Activated naive CD8-positive, alpha-beta T cell treated with anti-CD3 and anti-CD28 coated beads for 36 hours (primary cell): ENCODE results near the gene CDK19. TPM values are rescaled to one million over a fixed set of nuclear protein-coding genes. Genes with fewer than 3 reads are reported as not detected.

Source experiments
- DNase-seq: peaks from one replicate; pipeline ENCODE4 v3.0.0; 2021
- H3K27ac Mint-ChIP-seq: one replicate; pipeline ENCODE4 v1.8.0; 2022; ENCODE audit warnings: mild to moderate bottlenecking, moderate library complexity, mixed read lengths
- H3K27me3 Mint-ChIP-seq: one replicate; pipeline ENCODE4 v1.8.0; 2022; ENCODE audit warnings: mild to moderate bottlenecking, mixed read lengths
- H3K36me3 Mint-ChIP-seq: one replicate; pipeline ENCODE4 v1.8.0; 2021; ENCODE audit warnings: mild to moderate bottlenecking, mixed read lengths
- H3K4me1 Mint-ChIP-seq: one replicate; pipeline ENCODE4 v1.8.0; 2021; ENCODE audit warnings: mixed read lengths
- H3K4me3 Mint-ChIP-seq: one replicate; pipeline ENCODE4 v1.8.0; 2022; ENCODE audit warnings: mild to moderate bottlenecking, moderate library complexity, mixed read lengths
- H3K9me3 Mint-ChIP-seq: one replicate; pipeline ENCODE4 v1.8.0; 2022; ENCODE audit warnings: mixed read lengths
- total RNA-seq, 2 experiments: library from RNA; stranded (reverse); gene quantifications; one replicate each; pipeline ENCODE4 v1.2.3, GENCODE V29; 2021

CDK19 gene
- total RNA-seq, 2 experiments from 2014 or later: 8.8 to 9.2 TPM

- no peaks in the 10 kb centered on the region for H3K9me3 Mint-ChIP-seq
- H3K4me3 Mint-ChIP-seq: no peak overlapping the region
- peaks cover 2% of the 10 kb centered on the region for H3K4me1 Mint-ChIP-seq
- no peak for DNase-seq
- no peak overlapping the region for H3K27ac Mint-ChIP-seq
- H3K36me3 Mint-ChIP-seq: no peaks in the 10 kb centered on the region
- no peaks in the 10 kb centered on the region for H3K27me3 Mint-ChIP-seq
Observed at GRCh38 chr6:110654096-110654820, 161.0 kb downstream of the CDK19 start.

- no peaks in the 10 kb centered on the region for H3K36me3 Mint-ChIP-seq
- H3K27ac Mint-ChIP-seq: no peak overlapping the region
- no peak for DNase-seq
- H3K9me3 Mint-ChIP-seq: no peaks in the 10 kb centered on the region
- peaks cover 2% of the 10 kb centered on the region for H3K4me1 Mint-ChIP-seq
- no peak overlapping the region for H3K4me3 Mint-ChIP-seq
- H3K27me3 Mint-ChIP-seq: no peaks in the 10 kb centered on the region
Observed at GRCh38 chr6:110653381-110653780, 161.9 kb downstream of the CDK19 start.

- no peak for DNase-seq
- Mint-ChIP-seq H3K36me3 (no peaks in the 10 kb centered on the region), H3K9me3 (no peaks in the 10 kb centered on the region), H3K4me1 (peaks cover 2% of the 10 kb centered on the region), H3K4me3 (no peak overlapping the region), H3K27me3 (no peaks in the 10 kb centered on the region), H3K27ac (no peak overlapping the region)
Observed at GRCh38 chr6:110652520-110652919, 162.7 kb downstream of the CDK19 start.

DNA sequence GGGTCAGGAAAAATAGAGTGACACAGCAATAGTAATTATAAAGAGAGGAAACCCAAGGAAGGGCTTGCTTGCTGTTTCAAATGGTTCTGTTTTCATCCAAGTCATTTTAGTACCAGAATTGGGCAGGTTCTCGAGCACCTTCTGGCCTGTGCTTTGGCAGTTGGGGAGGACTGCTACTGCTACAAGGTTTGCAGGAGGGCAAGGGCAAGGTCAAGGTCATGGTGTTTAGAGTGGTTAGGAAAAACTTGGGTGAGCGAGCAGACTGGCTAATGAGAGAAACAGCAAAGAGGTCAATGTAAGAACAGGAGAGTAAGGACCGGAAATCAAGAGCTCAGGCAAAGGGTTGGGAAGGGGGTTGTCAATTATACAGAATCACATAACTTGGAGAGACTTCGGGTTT is 164.5 kb downstream of the CDK19 start:
- Mint-ChIP-seq H3K36me3 (no peaks in the 10 kb centered on the region), H3K4me3 (no peak overlapping the region), H3K9me3 (no peaks in the 10 kb centered on the region), H3K27ac (no peak overlapping the region), H3K4me1 (peaks cover 2% of the 10 kb centered on the region), H3K27me3 (no peaks in the 10 kb centered on the region)
- no peak for DNase-seq

DNA sequence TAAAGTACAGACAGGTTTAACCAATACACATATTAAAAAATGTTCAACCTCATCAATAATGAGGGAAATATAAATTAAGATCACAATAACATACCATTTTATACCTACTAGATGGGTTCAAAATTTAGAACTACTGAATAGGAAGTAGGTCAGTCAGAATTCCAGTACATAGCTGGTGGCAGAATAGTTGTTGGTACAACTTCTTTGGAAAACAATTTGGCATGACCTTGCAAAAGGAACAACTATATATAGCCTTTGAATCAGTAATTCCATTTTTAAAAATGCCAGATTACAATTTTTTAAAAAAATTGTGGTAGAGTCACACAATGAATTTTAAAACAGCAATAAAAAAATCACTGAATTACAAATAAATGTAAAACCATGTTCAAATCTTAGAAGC is 165.6 kb downstream of the CDK19 start:
- peaks cover 3% of the 10 kb centered on the region for H3K36me3 Mint-ChIP-seq
- H3K9me3 Mint-ChIP-seq: no peaks in the 10 kb centered on the region
- H3K27me3 Mint-ChIP-seq: no peaks in the 10 kb centered on the region
- DNase-seq: no peak
- H3K4me1 Mint-ChIP-seq: peaks cover 2% of the 10 kb centered on the region
- H3K27ac Mint-ChIP-seq: no peak overlapping the region
- no peak overlapping the region for H3K4me3 Mint-ChIP-seq

DNA sequence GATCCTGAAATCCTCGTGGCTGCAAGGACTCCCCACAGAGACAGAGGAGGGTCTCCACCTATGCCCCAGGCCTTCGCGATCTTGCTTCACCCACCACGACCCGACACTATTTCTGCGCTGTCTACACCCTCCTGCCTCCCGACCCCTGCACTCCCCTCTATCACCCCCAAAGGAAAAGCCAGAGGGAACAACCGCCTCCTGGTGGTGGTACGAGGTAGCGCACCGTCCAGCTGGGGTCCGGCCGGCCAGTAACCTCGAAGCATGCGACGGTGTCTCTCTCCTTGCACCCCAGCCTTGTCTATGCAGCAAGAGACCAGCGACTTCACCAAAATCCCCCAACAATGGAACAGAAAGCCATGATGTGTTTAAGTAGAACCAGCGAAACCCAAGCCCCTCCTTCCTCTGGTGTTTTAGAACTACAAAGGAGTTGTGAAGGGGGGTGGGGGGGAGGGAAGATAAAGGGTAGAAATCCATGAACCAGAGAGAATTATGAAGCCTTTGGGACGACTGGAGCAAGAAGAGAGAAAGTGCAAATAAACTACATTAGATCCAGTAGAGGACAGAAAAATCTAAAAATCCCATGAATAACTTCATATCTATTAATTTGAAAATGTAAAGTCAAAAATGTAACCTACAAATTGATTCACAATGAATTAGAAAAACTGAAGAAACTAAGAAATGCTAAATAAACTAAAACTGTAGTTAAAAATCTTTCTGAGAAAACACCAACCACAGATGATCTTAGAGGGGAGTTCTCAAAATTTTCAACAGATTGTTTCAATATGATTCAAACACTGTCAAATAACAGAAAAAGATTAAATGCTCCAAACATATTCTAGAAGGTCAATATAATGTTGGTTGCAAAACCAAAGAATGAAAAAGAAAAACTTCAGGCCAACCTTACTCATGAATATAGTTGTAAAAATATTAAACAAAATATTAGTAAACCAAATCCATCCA is 168.0 kb downstream of the CDK19 start:
- no peak overlapping the region for H3K4me3 Mint-ChIP-seq
- no peaks in the 10 kb centered on the region for H3K27me3 Mint-ChIP-seq
- no peaks in the 10 kb centered on the region for H3K9me3 Mint-ChIP-seq
- no peak overlapping the region for H3K27ac Mint-ChIP-seq
- no peak for DNase-seq
- H3K4me1 Mint-ChIP-seq: no peaks in the 10 kb centered on the region
- H3K36me3 Mint-ChIP-seq: peaks cover 4% of the 10 kb centered on the region

- H3K27me3 Mint-ChIP-seq: no peaks in the 10 kb centered on the region
- H3K9me3 Mint-ChIP-seq: no peaks in the 10 kb centered on the region
- no peak overlapping the region for H3K4me3 Mint-ChIP-seq
- H3K36me3 Mint-ChIP-seq: peaks cover 7% of the 10 kb centered on the region
- H3K27ac Mint-ChIP-seq: no peak overlapping the region
- no peaks in the 10 kb centered on the region for H3K4me1 Mint-ChIP-seq
- no peak for DNase-seq
Observed at GRCh38 chr6:110646419-110646698, 168.9 kb downstream of the CDK19 start.

GRCh38 chr6:110645685-110646418 is 169.4 kb downstream of the CDK19 start:
- DNase-seq: no peak

GRCh38 chr6:110643175-110643574 is 172.1 kb downstream of the CDK19 start:
- no peaks in the 10 kb centered on the region for H3K4me1 Mint-ChIP-seq
- H3K27me3 Mint-ChIP-seq: no peaks in the 10 kb centered on the region
- no peak overlapping the region for H3K27ac Mint-ChIP-seq
- no peaks in the 10 kb centered on the region for H3K9me3 Mint-ChIP-seq
- H3K36me3 Mint-ChIP-seq: peaks cover 10% of the 10 kb centered on the region
- no peak overlapping the region for H3K4me3 Mint-ChIP-seq
- DNase-seq: no peak

More at GRCh38 chr6:110645685-110646418, 169.4 kb downstream of the CDK19 start:
- Mint-ChIP-seq H3K9me3 (no peaks in the 10 kb centered on the region), H3K4me1 (no peaks in the 10 kb centered on the region), H3K4me3 (no peak overlapping the region), H3K27me3 (no peaks in the 10 kb centered on the region), H3K36me3 (peaks cover 7% of the 10 kb centered on the region), H3K27ac (no peak overlapping the region)

DNA sequence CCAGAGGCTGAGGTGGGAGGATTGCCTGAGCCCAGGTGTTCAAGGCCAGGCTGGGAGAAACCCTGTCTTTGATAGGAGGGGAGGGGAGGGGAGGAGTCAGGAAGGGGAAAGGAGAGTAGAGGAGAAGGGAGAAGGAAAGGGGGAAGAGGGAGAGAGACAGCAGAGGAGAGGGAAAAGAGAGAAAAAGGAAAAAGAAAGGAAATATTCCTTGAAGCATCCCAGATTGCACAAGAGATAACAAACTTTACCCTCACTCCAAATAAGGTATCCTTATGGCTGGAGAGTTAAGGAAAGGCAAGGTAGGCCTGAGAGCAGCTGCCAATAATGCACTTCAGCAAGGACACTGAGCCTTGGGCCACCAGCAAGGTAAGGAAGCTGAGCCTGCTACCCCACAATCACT is 172.6 kb downstream of the CDK19 start:
- DNase-seq: no peak
- no peak overlapping the region for H3K27ac Mint-ChIP-seq
- H3K4me3 Mint-ChIP-seq: no peak overlapping the region
- H3K36me3 Mint-ChIP-seq: peaks cover 10% of the 10 kb centered on the region
- no peaks in the 10 kb centered on the region for H3K9me3 Mint-ChIP-seq
- no peaks in the 10 kb centered on the region for H3K27me3 Mint-ChIP-seq
- no peaks in the 10 kb centered on the region for H3K4me1 Mint-ChIP-seq

DNA sequence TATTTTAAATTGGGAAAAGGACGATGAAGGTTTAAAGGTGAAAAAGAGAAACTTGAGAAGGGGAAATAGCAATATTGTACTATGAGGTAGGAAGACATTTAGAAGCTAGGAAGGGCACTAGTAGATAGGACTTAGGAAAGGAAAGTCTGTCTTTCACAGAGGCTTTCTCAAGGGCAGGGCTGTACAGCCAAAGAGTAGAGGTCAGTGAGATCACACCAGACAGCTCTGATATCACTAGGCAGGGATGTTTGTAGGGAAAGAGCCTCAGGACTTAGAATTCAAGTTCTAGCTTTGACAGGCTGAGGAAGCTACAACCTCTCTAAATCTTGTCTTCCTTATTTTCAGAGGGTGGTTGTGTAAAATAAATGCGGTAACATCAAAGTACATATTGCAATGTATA is 178.5 kb downstream of the CDK19 start:
- Mint-ChIP-seq H3K4me1 (no peaks in the 10 kb centered on the region), H3K27me3 (no peaks in the 10 kb centered on the region), H3K9me3 (no peaks in the 10 kb centered on the region), H3K36me3 (peaks cover 5% of the 10 kb centered on the region), H3K27ac (no peak overlapping the region), H3K4me3 (no peak overlapping the region)
- DNase-seq: no peak

GRCh38 chr6:110635096-110635495 is 180.2 kb downstream of the CDK19 start:
- Mint-ChIP-seq H3K36me3 (peaks cover 3% of the 10 kb centered on the region), H3K27ac (no peak overlapping the region), H3K9me3 (no peaks in the 10 kb centered on the region), H3K4me3 (no peak overlapping the region), H3K27me3 (no peaks in the 10 kb centered on the region), H3K4me1 (no peaks in the 10 kb centered on the region)
- no peak for DNase-seq

DNA sequence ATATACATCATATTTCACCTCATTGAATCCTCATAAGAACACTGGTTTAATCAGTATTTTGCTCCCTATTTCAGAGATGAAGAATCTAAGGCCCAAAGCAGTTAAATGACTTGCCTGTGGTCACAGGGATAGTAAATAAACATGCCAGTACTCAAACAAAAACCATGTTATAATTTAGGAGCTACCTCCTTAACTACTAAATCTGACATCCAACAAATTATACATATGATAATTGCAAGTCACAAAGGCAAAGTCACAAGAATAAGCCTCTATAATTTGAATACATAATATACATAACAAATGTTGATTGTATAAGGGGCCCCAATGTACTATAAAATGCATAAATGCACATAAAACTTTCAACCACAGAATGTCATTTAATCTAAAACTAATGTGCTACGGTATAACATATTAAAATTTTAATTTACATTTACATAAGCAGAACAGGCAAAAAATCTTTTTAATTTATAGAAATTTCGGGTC is 181.5 kb downstream of the CDK19 start:
- Mint-ChIP-seq H3K9me3 (no peaks in the 10 kb centered on the region), H3K36me3 (no peaks in the 10 kb centered on the region), H3K4me1 (no peaks in the 10 kb centered on the region), H3K27ac (no peak overlapping the region), H3K27me3 (no peaks in the 10 kb centered on the region), H3K4me3 (no peak overlapping the region)
- no peak for DNase-seq

DNA sequence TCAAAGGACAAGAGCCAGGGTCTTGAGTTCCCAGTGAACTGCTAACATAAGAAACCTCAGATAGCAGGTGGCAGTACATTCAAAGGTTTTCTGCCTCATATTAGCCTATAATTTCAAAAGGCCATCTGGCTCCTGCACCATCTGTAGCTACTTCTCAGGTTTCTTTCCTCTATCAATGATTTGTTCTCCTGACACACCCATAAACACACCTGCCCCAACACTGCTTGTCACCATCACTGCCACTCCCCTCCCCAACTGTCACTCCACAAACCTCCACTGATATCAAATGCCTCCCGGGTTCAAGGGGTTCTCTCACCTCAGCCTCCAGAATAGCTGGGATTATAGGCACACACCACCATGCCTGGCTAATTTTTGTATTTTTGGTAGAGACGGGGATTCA is 186.1 kb downstream of the CDK19 start:
- no peak for DNase-seq
- Mint-ChIP-seq H3K4me3 (no peak overlapping the region), H3K4me1 (no peaks in the 10 kb centered on the region), H3K27ac (no peak overlapping the region), H3K27me3 (no peaks in the 10 kb centered on the region), H3K36me3 (no peaks in the 10 kb centered on the region), H3K9me3 (no peaks in the 10 kb centered on the region)

GRCh38 chr6:110628330-110628729 is 186.9 kb downstream of the CDK19 start:
- H3K4me3 Mint-ChIP-seq: no peak overlapping the region
- H3K9me3 Mint-ChIP-seq: no peaks in the 10 kb centered on the region
- no peak for DNase-seq
- no peaks in the 10 kb centered on the region for H3K27me3 Mint-ChIP-seq
- H3K27ac Mint-ChIP-seq: no peak overlapping the region
- H3K4me1 Mint-ChIP-seq: no peaks in the 10 kb centered on the region
- no peaks in the 10 kb centered on the region for H3K36me3 Mint-ChIP-seq
